Activated B cell treated with CpG ODN at 0.5 μM for 24 hours (primary cell): Measurements from ENCODE around the gene RFX2. TPM values are rescaled to one million over a fixed set of nuclear protein-coding genes. Genes with fewer than 3 reads are reported as not detected.

Experiments
- ATAC-seq: fragments of 200-7000 bp; cut with Tn5 transposase; one replicate; pipeline ENCODE4 v1.10.0; 2021; ENCODE audit warnings: low read depth, mild to moderate bottlenecking, moderate library complexity
- CTCF ChIA-PET: fragments of 350-600 bp; sonication (Branson Sonifier 250); formaldehyde crosslinking; loops from one replicate; lab custom pipeline; 2021; ENCODE audit warnings: antibody characterized with exemption; lab: Charles Lee
- POLR2A ChIA-PET: fragments of 350-600 bp; sonication (Branson Sonifier 250); formaldehyde crosslinking; loops from one replicate; lab custom pipeline; 2021; ENCODE audit warnings: antibody characterized with exemption; lab: Charles Lee
- DNase-seq: peaks from one replicate; pipeline ENCODE4 v3.0.0; 2022
- H3K27ac Mint-ChIP-seq: one replicate; pipeline ENCODE4 v1.8.0; 2020; ENCODE audit warnings: mixed read lengths
- H3K27me3 Mint-ChIP-seq: one replicate; pipeline ENCODE4 v1.8.0; 2021; ENCODE audit warnings: mixed read lengths
- H3K36me3 Mint-ChIP-seq: one replicate; pipeline ENCODE4 v1.8.0; 2021; ENCODE audit warnings: low read depth, mixed read lengths
- H3K4me1 Mint-ChIP-seq: one replicate; pipeline ENCODE4 v1.8.0; 2021; ENCODE audit warnings: mixed read lengths
- H3K4me3 Mint-ChIP-seq: one replicate; pipeline ENCODE4 v1.8.0; 2020; ENCODE audit warnings: mild to moderate bottlenecking, mixed read lengths
- H3K9me3 Mint-ChIP-seq: one replicate; pipeline ENCODE4 v1.8.0; 2020; ENCODE audit warnings: mixed read lengths
- CTCF ChIP-seq: fragments of 200-600 bp; IDR thresholded peaks from one replicate; pipeline ENCODE4 v1.8.0; 2022; ENCODE audit warnings: antibody characterized with exemption, mild to moderate bottlenecking
- intact Hi-C: fragments of 100-400 bp; cut with micrococcal nuclease; formaldehyde crosslinking; loops from one replicate; pipeline ENCODE4 v1.15.1; 2024
- total RNA-seq: library from RNA; stranded (reverse); gene quantifications from 2 replicates; pipeline ENCODE4 v1.2.3, GENCODE V29; 2022

Gene RFX2
- total RNA-seq, 1 donor from 2014 or later = 7.0 TPM

DNA sequence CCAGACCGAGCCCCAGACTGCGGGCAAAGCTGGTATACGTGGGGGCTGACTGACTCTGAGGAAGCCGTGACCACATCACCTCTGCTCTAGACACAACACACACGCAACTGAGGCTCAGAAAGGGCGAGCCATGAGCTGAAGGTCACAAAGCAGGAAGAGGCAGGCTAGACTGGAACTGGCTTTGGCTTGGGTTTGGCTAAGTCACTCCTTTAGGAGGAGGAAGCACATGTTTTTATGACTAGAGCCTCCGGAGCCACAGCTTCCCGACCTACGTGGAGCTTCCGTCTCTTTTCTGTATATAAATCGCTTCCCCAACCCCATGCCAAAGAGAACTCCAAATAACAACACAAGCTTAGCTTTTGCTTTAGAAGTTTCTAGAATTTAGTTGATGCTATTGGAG lies 48.0 kb downstream of the RFX2 start:
- intact Hi-C loops = no loop called here
- CTCF ChIA-PET = interaction anchor here (1.1 kb wide), 1 partner anchor 67 kb away, joined by 4 read pairs; no protein-coding TSS in a partner anchor
- no peak for TF ChIP-seq CTCF
- Mint-ChIP-seq H3K36me3 (no peaks in the 10 kb centered on the region), H3K4me3 (no peak overlapping the region), H3K27me3 (peaks cover 9% of the 10 kb centered on the region), H3K27ac (no peak overlapping the region), H3K9me3 (no peaks in the 10 kb centered on the region), H3K4me1 (peaks cover 8% of the 10 kb centered on the region)
- POLR2A ChIA-PET = interaction anchor here (0.6 kb wide), 1 partner anchor 46 kb away, joined by 3 read pairs; no protein-coding TSS in a partner anchor
- ATAC-seq (no peak), DNase-seq (no peak)

GRCh38 chr19:6061376-6062130 lies 48.7 kb downstream of the RFX2 start:
- DNase-seq (no peak), ATAC-seq (no peak)
- H3K9me3 Mint-ChIP-seq = no peaks in the 10 kb centered on the region
- H3K4me1 Mint-ChIP-seq = peaks cover 5% of the 10 kb centered on the region
- H3K27ac Mint-ChIP-seq = no peak overlapping the region
- POLR2A ChIA-PET = no interaction called here
- no peak for TF ChIP-seq CTCF
- H3K36me3 Mint-ChIP-seq = no peaks in the 10 kb centered on the region
- intact Hi-C loops = no loop called here
- peaks cover 9% of the 10 kb centered on the region for H3K27me3 Mint-ChIP-seq
- CTCF ChIA-PET = interaction anchor here (1.1 kb wide), 1 partner anchor 68 kb away, joined by 4 read pairs; no protein-coding TSS in a partner anchor
- no peak overlapping the region for H3K4me3 Mint-ChIP-seq

GRCh38 chr19:6060600-6061375 lies 49.5 kb downstream of the RFX2 start:
- H3K4me1 Mint-ChIP-seq = peaks cover 2% of the 10 kb centered on the region
- ATAC-seq (no peak), DNase-seq (no peak)
- no peak overlapping the region for H3K27ac Mint-ChIP-seq
- intact Hi-C loops = no loop called here
- no peaks in the 10 kb centered on the region for H3K36me3 Mint-ChIP-seq
- no peak overlapping the region for H3K4me3 Mint-ChIP-seq
- no peaks in the 10 kb centered on the region for H3K9me3 Mint-ChIP-seq
- ChIA-PET CTCF (no interaction called here), POLR2A (no interaction called here)
- H3K27me3 Mint-ChIP-seq = peaks cover 9% of the 10 kb centered on the region
- TF ChIP-seq CTCF = no peak

GRCh38 chr19:6059988-6060599 lies 50.2 kb downstream of the RFX2 start:
- POLR2A ChIA-PET = no interaction called here
- CTCF ChIA-PET = interaction anchor here (0.6 kb wide), 1 partner anchor 930 kb away, joined by 3 read pairs; no protein-coding TSS in a partner anchor
- Mint-ChIP-seq H3K9me3 (no peaks in the 10 kb centered on the region), H3K4me1 (no peaks in the 10 kb centered on the region), H3K4me3 (no peak overlapping the region), H3K27me3 (peaks cover 9% of the 10 kb centered on the region), H3K27ac (no peak overlapping the region), H3K36me3 (no peaks in the 10 kb centered on the region)
- TF ChIP-seq CTCF = no peak
- intact Hi-C loops = no loop called here
- DNase-seq = no peak
- no peak for ATAC-seq
